ENCODE data around the gene MGAT3. TPM values are rescaled to one million over a fixed set of nuclear protein-coding genes. Genes with fewer than 3 reads are reported as not detected.

MGAT3 gene
- total RNA-seq, 4 donors from 2014 or later: 0.26 to 11.8 (median 9.5) TPM; not detected in 1

DNA sequence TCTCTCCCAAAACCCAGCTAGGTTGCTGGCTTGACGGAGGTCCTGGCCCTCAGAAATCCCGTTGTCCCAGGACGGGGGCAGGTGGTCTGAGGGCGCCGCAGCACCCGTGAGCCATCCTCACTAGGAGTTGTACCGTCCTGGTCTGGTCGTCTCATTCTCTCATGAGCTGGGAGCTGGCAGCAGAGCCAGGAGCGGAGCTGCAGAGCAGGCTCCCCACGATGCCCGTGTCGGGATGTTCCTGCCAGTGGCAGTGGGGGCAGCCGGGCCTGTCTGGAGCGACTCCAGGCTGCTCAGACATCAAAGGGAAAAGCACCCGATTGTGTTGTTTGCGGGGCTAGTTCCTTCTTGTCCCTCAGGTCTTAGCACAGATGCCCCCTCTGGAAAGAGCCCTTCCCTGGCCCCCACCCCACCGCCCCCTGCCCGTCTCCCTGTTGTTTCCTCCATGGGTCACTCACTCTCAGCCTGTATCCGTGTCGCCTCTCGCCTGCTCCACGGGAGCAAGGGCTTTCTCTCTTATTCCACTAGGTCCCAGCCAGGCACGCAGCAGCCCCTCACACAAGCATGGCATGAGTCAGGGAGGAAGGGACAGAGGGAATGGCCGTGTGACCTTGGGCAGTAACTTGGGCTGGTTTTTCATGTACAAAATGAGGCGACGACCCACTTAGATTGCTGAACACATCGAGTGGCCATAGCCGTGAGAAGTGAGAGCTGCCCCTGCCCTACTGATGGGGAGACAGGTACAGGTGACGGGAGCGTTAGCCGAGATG, 23.2 kb upstream of the MGAT3 start:
- Histone ChIP-seq H3K27me3 (no peaks in the 10 kb centered on the region), H3K27ac (no peak overlapping the region), H3K4me3 (no peak overlapping the region), H3K4me1 (peaks cover 0 to 15% of the 10 kb centered on the region in 2 donors), H3K36me3 (no peaks in the 10 kb centered on the region), H3K9me3 (no peaks in the 10 kb centered on the region)
- intact Hi-C loops (cut with DNase I; ENCODE audit: low total_unique reads): no loop called here
- TF ChIP-seq CTCF (IDR thresholded peaks at IDR 0.05): no peak
- no peak for TF ChIP-seq POLR2A (IDR thresholded peaks at IDR 0.05)
- DNase-seq: no peak

- H3K4me3 ChIP-seq: no peak overlapping the region
- H3K36me3 ChIP-seq: no peaks in the 10 kb centered on the region
- DNase-seq: no peak
- peaks cover 0 to 15% of the 10 kb centered on the region in 2 donors for H3K4me1 ChIP-seq
- H3K9me3 ChIP-seq: no peaks in the 10 kb centered on the region
- no peaks in the 10 kb centered on the region for H3K27me3 ChIP-seq
- TF ChIP-seq POLR2A (IDR thresholded peaks at IDR 0.05) (no peak), CTCF (IDR thresholded peaks at IDR 0.05) (no peak)
- intact Hi-C loops (cut with DNase I; ENCODE audit: low total_unique reads): no loop called here
- no peak overlapping the region for H3K27ac ChIP-seq
Measured at GRCh38 chr22:39434243-39434653, 22.6 kb upstream of the MGAT3 start.

GRCh38 chr22:39434721-39435120, 22.1 kb upstream of the MGAT3 start:
- Histone ChIP-seq H3K4me1 (peaks cover 0 to 15% of the 10 kb centered on the region in 2 donors), H3K36me3 (no peaks in the 10 kb centered on the region)

GRCh38 chr22:39435616-39436015, 21.2 kb upstream of the MGAT3 start:
- H3K9me3 ChIP-seq: no peaks in the 10 kb centered on the region
- H3K27me3 ChIP-seq: no peaks in the 10 kb centered on the region
- no peak for DNase-seq
- peaks cover 0 to 15% of the 10 kb centered on the region in 2 donors for H3K4me1 ChIP-seq
- no peak overlapping the region for H3K4me3 ChIP-seq
- intact Hi-C loops (cut with DNase I; ENCODE audit: low total_unique reads): no loop called here
- no peaks in the 10 kb centered on the region for H3K36me3 ChIP-seq
- TF ChIP-seq POLR2A (IDR thresholded peaks at IDR 0.05) (no peak), CTCF (IDR thresholded peaks at IDR 0.05) (no peak)
- no peak overlapping the region for H3K27ac ChIP-seq

More at GRCh38 chr22:39434721-39435120, 22.1 kb upstream of the MGAT3 start:
- Histone ChIP-seq H3K27me3 (no peaks in the 10 kb centered on the region), H3K9me3 (no peaks in the 10 kb centered on the region), H3K4me3 (no peak overlapping the region), H3K27ac (no peak overlapping the region)
- TF ChIP-seq CTCF (IDR thresholded peaks at IDR 0.05): no peak
- TF ChIP-seq POLR2A (IDR thresholded peaks at IDR 0.05): no peak
- DNase-seq: no peak
- intact Hi-C loops (cut with DNase I; ENCODE audit: low total_unique reads): no loop called here

Data from uterus (tissue), 4 donors.